ENCODE results near the gene C21orf91.

The C21orf91 gene

GRCh38 chr21:17796503-17796902 is 22.7 kb downstream of the C21orf91 start:
- no peak for DNase-seq

GRCh38 chr21:17796037-17796403 is 23.1 kb downstream of the C21orf91 start:
- no peak for DNase-seq

- no peak for DNase-seq
Observed at GRCh38 chr21:17795146-17796036, 23.8 kb downstream of the C21orf91 start.

- no peak for DNase-seq
Observed at GRCh38 chr21:17794518-17795145, 24.5 kb downstream of the C21orf91 start.

- DNase-seq, result peak; percentile 53
Observed at GRCh38 chr21:17793246-17794123, 25.7 kb downstream of the C21orf91 start.

GRCh38 chr21:17789656-17790055 is 29.5 kb downstream of the C21orf91 start:
- no peak for DNase-seq

GRCh38 chr21:17789069-17789468 is 30.1 kb downstream of the C21orf91 start:
- DNase-seq, result no peak

GRCh38 chr21:17786851-17787181 is 32.3 kb downstream of the C21orf91 start:
- DNase-seq, result no peak

GRCh38 chr21:17786071-17786850 is 32.9 kb downstream of the C21orf91 start:
- no peak for DNase-seq

- no peak for DNase-seq
Observed at GRCh38 chr21:17785403-17785788, 33.8 kb downstream of the C21orf91 start.

GRCh38 chr21:17784604-17785402 is 34.4 kb downstream of the C21orf91 start:
- DNase-seq, result peak; percentile 56

- DNase-seq, result peak; percentile 62
Observed at GRCh38 chr21:17784180-17784598, 35.0 kb downstream of the C21orf91 start.

GRCh38 chr21:17783481-17784179 is 35.5 kb downstream of the C21orf91 start:
- DNase-seq, result peak; percentile 80

- DNase-seq, result no peak
Observed at GRCh38 chr21:17783003-17783402, 36.2 kb downstream of the C21orf91 start.

- no peak for DNase-seq
Observed at GRCh38 chr21:17782051-17782450, 37.1 kb downstream of the C21orf91 start.

- DNase-seq, result no peak
Observed at GRCh38 chr21:17781524-17781923, 37.6 kb downstream of the C21orf91 start.

- DNase-seq, result peak; percentile 16
Observed at GRCh38 chr21:17780539-17780938, 38.6 kb downstream of the C21orf91 start.

GRCh38 chr21:17779980-17780379 is 39.2 kb downstream of the C21orf91 start:
- DNase-seq, result no peak

GRCh38 chr21:17779496-17779895 is 39.7 kb downstream of the C21orf91 start:
- DNase-seq, result no peak

- no peak for DNase-seq
Observed at GRCh38 chr21:17777072-17777765, 41.9 kb downstream of the C21orf91 start.
